GM18526 (cell line): ENCODE data around the gene PTPRT.

ENCODE experiments used
- POLR2A ChIP-seq: IDR thresholded peaks from 3 replicates; pipeline ENCODE4 v1.6.1; 2011; ENCODE audit not compliant: insufficient read length; ENCODE audit errors: extremely low read depth

PTPRT gene

DNA sequence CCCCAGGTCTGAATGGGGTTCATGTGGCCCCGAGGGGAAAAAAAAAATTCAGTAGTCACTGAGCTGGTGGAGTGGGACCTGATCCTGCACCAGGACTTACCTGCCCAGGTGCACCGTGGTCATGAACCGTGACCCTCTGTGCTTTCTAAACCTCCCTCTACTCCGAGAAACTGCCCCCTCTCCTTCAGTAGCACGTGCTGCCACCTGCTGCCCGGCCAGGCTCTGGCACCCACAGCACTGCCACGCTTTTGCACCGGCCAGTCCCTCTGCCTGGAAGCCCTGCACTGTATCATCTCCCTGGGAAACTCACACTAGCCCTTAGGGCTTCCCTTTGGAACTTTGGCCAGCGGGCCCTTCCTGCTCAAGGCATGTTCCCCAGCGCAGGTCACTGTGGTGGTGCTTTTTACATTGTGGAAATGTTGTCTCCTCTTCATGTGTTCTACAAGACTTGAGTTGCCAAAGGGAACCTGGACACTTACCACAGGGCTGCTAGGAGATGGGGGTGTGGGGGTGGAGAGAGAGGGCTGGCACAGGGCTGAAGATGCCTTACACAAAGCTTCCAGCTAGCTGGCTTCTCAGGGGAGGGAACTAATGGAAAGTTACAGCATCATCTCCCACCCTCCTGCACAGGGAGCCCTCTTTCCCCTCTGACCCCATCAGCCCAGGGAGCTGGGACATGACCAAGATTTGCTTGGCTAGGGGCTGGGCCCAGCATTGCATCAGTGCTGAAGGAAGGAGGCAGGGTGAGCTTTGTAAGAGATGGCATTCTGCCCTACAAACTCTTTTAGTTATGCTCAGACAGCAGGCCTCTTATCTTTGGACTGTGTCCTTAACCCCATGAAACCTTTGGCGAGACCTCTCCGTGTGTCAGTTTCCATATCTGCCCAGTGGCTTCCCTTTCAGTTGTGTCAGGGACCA is 2.5 kb upstream of the PTPRT start:
- TF ChIP-seq POLR2A = no peak

DNA sequence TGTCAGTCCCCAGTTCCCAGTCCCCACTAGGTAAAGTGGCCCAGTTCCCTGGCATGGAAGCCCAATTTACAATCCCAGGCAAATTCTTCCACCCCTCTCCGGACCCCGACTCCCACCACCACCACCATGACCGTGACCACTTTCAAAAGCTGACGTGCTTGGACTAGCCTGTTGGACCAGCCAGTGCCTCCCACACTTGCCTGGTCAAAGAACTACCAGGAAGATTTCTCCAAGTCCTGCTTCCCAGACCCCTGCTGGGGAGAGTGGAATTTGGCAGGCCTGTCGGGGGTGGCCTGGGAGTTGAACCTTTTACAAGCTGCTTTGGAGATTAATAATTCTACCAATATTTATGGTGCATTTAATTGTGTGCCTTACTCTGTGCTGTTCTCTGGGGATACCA is 1.4 kb upstream of the PTPRT start:
- no peak for TF ChIP-seq POLR2A

- TF ChIP-seq POLR2A = no peak
These were observed 737 bp upstream of the PTPRT start for GRCh38 chr20:43190332-43190953.

DNA sequence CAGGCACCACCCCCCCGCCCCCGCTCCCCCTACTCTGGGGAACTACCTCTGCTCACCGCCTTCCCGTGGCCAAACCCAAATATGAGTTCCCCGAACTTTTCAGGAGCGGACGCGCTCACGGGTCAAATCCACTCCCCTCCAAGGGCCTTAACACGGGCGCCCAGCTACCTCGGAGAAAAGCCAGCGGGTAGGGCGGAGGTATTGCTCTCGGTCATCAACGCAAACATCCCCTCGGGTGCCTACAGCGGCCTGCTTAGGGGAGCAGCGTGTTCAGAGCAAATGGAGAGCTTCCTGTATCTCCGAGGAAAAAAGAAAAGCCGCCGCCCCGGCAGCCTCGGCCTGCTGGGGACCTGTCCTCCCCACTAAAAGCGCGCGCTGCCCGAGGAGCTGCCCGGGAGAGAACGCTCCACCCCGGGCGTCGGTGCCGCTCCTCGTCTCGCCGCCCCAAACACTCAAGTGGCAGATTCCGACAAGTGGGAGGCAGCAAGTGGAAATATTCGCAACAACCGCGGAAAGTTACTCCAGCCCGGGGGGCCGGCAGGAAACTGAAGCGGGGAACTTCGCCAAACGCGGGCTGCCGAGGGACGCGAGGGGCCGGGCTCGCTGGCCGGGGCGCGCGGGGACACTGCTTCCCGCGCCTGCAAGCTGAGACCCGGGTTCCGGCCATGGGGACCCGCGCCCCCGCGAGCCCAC is 699 bp downstream of the PTPRT start:
- TF ChIP-seq POLR2A = no peak

DNA sequence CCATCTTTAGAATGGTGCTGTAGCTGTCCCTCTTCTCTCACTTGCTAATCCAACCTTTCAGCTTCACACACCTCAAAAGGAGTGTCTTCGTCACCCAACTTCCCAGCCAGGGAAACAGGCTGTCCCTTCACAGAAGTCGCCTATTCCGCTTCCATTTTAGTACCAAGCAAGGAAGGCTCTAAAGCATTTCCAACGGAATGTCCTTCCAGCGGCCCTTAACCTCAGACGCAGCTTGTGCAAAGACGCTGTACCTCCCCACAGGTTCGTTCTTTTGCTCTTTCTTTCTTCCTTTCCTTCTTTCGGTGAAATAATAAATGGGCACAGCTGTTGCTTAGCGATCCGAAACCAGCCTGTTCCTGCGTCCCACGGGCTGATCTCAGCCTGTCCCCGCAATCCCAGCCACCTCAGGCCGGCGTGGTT is 1.5 kb downstream of the PTPRT start:
- TF ChIP-seq POLR2A = no peak

GRCh38 chr20:43187476-43188233 is 2.1 kb downstream of the PTPRT start:
- TF ChIP-seq POLR2A = no peak

- no peak for TF ChIP-seq POLR2A
These were observed 3.4 kb downstream of the PTPRT start for GRCh38 chr20:43186312-43186711.

DNA sequence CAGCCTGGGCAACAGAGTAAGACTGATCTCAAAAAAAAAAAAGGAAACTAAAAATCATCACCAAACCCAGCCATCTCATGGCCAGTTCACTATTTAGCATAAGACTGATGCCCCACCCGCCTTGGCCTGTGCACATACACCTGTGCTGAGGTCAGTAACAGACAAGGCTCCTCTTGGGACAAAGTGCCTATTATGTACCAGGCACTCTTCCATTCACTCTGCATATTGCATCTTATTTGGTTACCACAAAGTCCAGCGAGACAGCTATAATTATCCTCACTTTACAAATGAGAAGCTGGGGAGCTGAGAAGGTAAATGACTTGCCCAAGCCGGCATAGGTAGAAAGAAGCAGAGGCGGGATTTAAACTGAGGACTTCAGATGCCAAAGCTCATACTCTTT is 3.8 kb downstream of the PTPRT start:
- no peak for TF ChIP-seq POLR2A

GRCh38 chr20:43183536-43184070 is 6.1 kb downstream of the PTPRT start:
- no peak for TF ChIP-seq POLR2A

- TF ChIP-seq POLR2A = no peak
These were observed 11.6 kb downstream of the PTPRT start for GRCh38 chr20:43178080-43178479.

- TF ChIP-seq POLR2A = no peak
These were observed 13.0 kb downstream of the PTPRT start for GRCh38 chr20:43176726-43177125.

DNA sequence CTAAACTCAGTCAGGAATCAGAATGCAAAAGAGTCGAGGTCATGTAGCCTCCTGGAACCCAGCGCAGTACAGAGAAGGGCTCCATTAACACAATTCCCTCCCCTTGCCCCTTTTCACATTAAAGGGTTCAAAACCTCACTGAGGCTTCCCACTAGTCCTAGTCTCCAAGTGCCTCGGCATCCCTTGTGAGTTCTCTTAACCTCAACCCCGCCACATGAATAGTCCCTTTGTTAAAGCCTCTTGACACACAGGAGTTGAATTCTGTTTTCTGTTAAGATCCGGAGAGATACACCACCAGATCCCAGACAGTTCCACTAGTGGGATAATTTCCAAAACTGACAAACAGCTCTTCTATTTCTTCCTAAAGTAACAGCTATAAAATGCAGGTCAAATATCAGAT is 17.8 kb downstream of the PTPRT start:
- no peak for TF ChIP-seq POLR2A

DNA sequence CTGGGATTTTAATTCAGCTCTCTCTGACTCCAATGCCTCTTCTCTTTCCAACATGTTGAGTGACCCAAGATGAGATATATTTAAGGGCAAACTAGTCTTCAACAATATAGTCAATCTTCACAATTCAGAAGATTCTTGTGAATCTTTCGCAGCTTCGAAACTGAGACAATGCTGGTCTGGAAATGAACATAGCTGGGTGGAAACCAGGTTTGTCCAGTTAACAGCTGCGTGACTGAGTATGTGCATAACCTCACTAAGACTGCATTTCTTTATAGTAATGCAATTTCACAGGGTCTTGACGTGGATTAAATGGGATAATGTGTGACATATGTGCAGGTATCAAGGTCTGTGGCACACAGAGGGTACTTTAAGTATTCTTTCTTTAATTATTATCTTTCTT is 18.9 kb downstream of the PTPRT start:
- no peak for TF ChIP-seq POLR2A

DNA sequence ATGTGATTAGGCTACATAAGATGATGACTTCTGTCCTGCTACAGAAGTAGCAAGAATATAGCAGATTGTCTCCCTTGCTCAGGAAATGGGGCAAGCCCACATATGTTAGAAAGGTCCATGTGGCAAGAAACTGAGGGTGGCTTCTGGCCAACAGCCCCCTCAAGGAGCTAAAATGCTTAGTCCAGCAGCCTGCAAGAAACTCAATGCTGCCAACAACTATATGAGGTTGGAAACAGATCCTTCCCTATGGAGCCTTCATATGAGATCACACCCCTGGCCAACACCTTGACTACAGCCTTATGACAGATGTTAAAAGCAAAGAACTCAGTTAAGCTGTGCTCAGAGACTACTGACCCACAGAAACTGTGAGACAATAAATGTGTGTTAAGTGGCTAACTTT is 22.1 kb downstream of the PTPRT start:
- TF ChIP-seq POLR2A = no peak

DNA sequence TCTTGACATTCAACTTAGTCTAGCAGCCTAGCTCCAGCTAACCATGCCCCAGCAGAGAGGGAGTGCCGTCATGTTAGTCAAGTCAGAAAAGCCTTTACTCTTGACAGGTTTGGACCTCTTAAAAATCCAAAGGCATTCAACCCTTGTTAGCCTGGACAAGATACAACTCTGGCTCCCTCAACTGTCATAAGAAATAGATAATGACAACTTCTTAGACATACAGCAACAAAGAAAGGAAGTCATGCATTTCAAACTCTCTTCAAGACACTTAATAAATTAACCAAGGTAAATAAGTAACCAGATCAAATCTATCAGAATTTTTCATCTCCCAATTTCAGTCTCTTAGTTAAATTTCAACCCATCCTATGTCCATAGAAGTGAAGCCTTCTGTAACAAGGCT is 22.7 kb downstream of the PTPRT start:
- TF ChIP-seq POLR2A = no peak
